HG02981 (cell line): ENCODE results near the gene NAT14.
"Not testable (repeated sequence)": the region's sequence is repeated elsewhere in the genome, so short reads cannot be mapped to it uniquely, and the experiment has no call there.

Experiments used
- ATAC-seq: cut with Tn5 transposase; IDR thresholded peaks from one replicate; pipeline ENCODE4 v1.9.1; 2021; ENCODE audit warnings: mild to moderate bottlenecking, moderate library complexity; ENCODE audit not compliant: unreplicated experiment

NAT14 gene

GRCh38 chr19:55485439-55486011, 537 bp downstream of the NAT14 start:
- no peak for ATAC-seq

GRCh38 chr19:55486043-55486970, 1.3 kb downstream of the NAT14 start:
- no peak for ATAC-seq

DNA sequence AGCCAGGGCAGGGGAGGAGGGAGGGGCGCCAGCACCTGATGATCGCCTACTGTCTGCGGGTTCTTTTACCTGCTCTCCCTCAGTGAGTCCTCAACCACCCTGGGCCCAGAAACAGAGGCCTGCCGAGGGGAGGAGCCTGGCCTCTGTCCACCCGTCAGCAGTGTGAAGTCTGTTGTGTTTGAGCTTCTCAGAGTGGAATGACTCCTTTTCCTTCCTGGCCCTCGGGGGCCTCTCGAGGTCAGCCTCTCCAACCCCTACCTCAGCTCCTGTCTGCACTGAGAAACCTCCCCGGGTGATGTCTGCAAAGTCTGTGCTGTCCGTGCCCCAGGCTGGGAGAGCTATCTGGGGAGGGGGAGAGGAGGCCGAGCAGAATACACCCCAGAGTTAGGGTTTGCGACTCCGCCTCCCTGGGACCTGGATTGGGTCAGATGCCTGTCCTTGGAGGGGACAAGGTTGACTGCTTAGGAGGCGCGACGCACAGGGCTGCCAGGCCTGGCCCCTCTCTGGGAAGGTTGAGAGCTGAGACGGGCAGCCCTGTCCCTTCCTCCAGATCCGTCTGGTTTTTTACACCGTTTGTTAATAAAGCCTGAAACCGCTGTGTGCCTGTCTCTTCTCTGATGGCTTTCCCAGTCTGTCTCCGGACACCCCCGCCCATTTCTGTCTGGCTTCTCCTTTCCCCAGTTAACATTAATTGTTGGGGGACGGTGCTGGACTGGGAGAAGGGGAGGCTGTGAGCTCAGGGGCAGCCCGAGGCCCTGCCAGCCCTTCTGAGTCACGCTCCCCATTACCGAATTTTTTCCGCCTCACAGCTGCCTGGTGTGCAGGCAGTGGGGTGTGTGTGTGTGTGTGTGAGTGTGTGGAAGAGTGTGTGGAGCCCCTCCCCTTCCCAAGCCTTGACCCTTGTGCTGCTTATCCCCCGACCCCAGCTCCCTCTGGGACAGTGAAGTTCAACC, 2.3 kb downstream of the NAT14 start:
- no peak for ATAC-seq

GRCh38 chr19:55487924-55488687, 3.1 kb downstream of the NAT14 start, which contains the start of gene SSC5D:
TSS of gene SSC5D (plus strand) at chr19:55488436. CDS start at chr19:55488590, 154 bp downstream.
- no peak for ATAC-seq

DNA sequence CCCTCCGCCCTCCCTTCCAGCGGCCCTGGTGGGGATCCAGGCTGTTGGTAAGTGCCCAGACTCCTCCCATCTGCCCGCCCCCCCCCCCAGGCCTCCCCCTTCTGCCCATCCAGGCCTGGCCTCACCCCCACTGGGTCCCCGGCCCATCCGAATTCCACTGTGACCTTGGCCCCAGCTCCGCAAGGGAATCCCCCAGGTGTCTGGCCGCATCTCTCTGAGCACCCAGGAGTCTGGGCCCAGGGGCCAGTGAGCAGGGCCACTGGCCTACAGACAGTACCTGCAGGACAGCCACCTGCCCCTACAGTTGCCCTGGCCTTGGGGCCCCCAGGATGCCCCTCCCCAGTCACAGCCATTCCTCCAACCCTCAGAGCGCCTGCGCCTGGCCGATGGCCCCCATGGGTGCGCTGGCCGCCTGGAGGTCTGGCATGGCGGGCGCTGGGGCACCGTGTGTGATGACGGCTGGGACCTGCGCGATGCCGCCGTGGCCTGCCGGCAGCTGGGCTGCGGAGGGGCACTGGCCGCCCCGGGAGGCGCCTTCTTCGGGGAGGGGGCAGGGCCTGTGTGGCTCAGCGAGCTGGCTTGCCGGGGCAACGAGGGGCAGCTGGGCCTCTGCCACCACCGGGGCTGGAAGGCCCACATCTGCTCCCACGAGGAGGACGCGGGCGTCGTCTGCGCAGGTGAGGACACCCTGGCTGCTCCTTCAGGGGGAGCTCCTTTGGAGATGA, 4.2 kb downstream of the NAT14 start:
- ATAC-seq, result no peak

GRCh38 chr19:55489711-55490477, 4.9 kb downstream of the NAT14 start:
- ATAC-seq, result no peak

- ATAC-seq, result no peak
These were observed 5.8 kb downstream of the NAT14 start for GRCh38 chr19:55490478-55491432.

GRCh38 chr19:55491546-55492360, 6.8 kb downstream of the NAT14 start:
- no peak for ATAC-seq

GRCh38 chr19:55492362-55492944, 7.5 kb downstream of the NAT14 start:
- no peak for ATAC-seq

DNA sequence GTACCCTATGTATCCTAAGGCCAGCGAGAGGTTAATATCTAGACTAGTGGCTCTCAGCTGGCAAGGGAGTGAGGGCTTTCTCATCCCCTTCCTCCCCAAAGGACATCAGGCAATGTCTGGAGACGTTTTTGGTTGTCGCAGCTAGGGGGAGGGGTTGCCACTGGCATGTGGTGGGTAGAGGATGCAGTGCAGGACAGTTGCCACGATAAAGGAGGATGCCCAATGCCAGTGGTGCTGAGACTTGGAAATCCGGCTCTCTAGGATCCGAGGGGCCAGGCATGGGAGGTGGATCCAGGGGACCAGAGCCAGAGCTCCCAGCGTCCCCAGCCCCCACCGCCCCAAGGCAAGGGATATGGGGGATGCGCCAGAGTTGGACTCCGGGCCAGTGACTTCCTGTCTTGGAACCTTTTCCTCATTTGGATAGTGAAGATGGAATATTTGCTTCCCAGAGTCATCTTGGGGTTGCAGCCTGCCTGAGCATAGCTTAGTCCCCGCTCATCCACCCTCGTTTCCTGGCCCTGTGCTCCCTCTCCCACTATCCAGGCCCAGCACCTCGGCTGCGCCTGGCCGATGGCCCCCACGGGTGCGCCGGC, 8.2 kb downstream of the NAT14 start:
- ATAC-seq, result no peak

- no peak for ATAC-seq
These were observed 8.7 kb downstream of the NAT14 start for GRCh38 chr19:55493645-55494171.

- ATAC-seq, result no peak
These were observed 9.3 kb downstream of the NAT14 start for GRCh38 chr19:55494172-55494761.

- ATAC-seq, result no peak
These were observed 10.8 kb downstream of the NAT14 start for GRCh38 chr19:55495646-55496349.

GRCh38 chr19:55496820-55497219, 11.8 kb downstream of the NAT14 start:
- not testable (repeated sequence) for ATAC-seq

GRCh38 chr19:55497763-55498162, 12.8 kb downstream of the NAT14 start:
- no peak for ATAC-seq
